ENCODE data around the gene MRGPRG.
A peak's percentile ranks its signal among the peaks of the same experiment; 100 is the strongest.
"Not testable (repeated sequence)": the region's sequence is repeated elsewhere in the genome, so short reads cannot be mapped to it uniquely, and the experiment has no call there.

The MRGPRG gene

DNA sequence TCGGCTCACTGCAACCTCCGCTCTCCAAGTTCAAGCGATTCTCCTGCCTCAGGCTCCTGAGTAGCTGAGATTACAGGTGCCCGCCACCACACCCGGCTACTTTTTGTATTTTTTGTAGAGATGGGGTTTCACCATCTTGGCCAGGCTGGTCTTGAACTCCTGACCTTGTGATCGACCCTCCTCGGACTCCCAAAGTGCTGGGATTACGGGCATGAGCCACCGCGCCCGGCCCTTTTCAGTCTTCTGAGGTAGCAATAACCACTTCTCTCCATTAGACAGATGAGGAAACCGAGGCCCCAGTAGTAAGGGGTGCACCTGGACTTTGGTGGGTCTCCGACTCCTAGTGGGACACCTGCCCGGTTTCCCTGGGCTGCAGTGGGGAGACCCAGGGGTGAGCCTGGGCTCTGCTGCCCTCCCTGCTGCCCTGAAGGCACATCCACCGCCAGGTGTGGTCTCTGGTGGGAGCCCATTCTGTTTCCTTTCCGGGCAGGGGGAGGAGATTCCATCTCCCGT lies 49.8 kb downstream of the MRGPRG start:
- H3K36me3 ChIP-seq (ENCODE audit: control insufficient read depth, insufficient read depth, low read length); H3K9ac ChIP-seq (ENCODE audit: low read length); H3K9me3 ChIP-seq (ENCODE audit: control insufficient read depth, insufficient read depth, low read depth, low read length); H3K27ac ChIP-seq (ENCODE audit: low read depth, low read length): not testable (repeated sequence)
- Histone ChIP-seq H3K4me3 (ENCODE audit: low read depth, low read length) (peak overlapping the region; percentile 48), H3K27me3 (ENCODE audit: control insufficient read depth, insufficient read depth, low read length) (peaks cover 62% of the 10 kb centered on the region), H3K4me1 (ENCODE audit: control insufficient read depth, insufficient read depth, low read length) (peaks cover 35% of the 10 kb centered on the region)
